Retinal pigment epithelial cell (primary cell): Measurements from ENCODE around the gene OPCML.
A peak's percentile ranks its signal among the peaks of the same experiment; 100 is the strongest.

Experiments used
- DNase-seq: peaks from one replicate; pipeline ENCODE4 v3.0.0-alpha.2; 2010; ENCODE audit warnings: low read depth
- H3K4me3 ChIP-seq: 2 replicates; pipeline ENCODE4 v1.5.1; 2011; ENCODE audit warnings: mild to moderate bottlenecking, low read length, control low read depth, moderate library complexity
- CTCF ChIP-seq: conservative IDR thresholded peaks from 2 replicates; pipeline ENCODE4 v1.5.1; 2011; ENCODE audit warnings: low read depth, low read length, control low read depth, inconsistent platforms

The OPCML gene

GRCh38 chr11:132943706-132944568, 588.4 kb downstream of the OPCML start:
- DNase-seq = no peak
- peak overlapping the region; percentile 50 for H3K4me3 ChIP-seq
- TF ChIP-seq CTCF = no peak

- no peak for DNase-seq
- H3K4me3 ChIP-seq = peak overlapping the region; percentile 50
- no peak for TF ChIP-seq CTCF
Observed at GRCh38 chr11:132943357-132943705, 589.0 kb downstream of the OPCML start.

- H3K4me3 ChIP-seq = peak overlapping the region; percentile 50
- DNase-seq = no peak
Observed at GRCh38 chr11:132942611-132943356, 589.5 kb downstream of the OPCML start.

GRCh38 chr11:132941761-132942160, 590.5 kb downstream of the OPCML start:
- DNase-seq = no peak
- TF ChIP-seq CTCF = no peak
- no peak overlapping the region for H3K4me3 ChIP-seq

More at GRCh38 chr11:132942611-132943356, 589.5 kb downstream of the OPCML start:
- TF ChIP-seq CTCF = peak; percentile 38

- no peak for DNase-seq
- TF ChIP-seq CTCF = peak; percentile 86
- no peak overlapping the region for H3K4me3 ChIP-seq
Observed at GRCh38 chr11:132941024-132941646, 591.2 kb downstream of the OPCML start.

- TF ChIP-seq CTCF = no peak
- DNase-seq = no peak
Observed at GRCh38 chr11:132937016-132937415, 595.3 kb downstream of the OPCML start.

More at GRCh38 chr11:132937016-132937415, 595.3 kb downstream of the OPCML start:
- no peak overlapping the region for H3K4me3 ChIP-seq
